Panc1 (cell line): Measurements from ENCODE around the gene LINGO1.

ENCODE experiments used
- CTCF ChIP-seq: fragments of 450-650 bp; IDR thresholded peaks from 2 replicates; pipeline ENCODE4 v1.5.1; 2017; ENCODE audit warnings: mild to moderate bottlenecking
- POLR2AphosphoS5 ChIP-seq: IDR thresholded peaks from 2 replicates; pipeline ENCODE4 v1.6.1; 2012; ENCODE audit warnings: mild to moderate bottlenecking, low read depth, low read length, moderate library complexity
- TCF7L2 ChIP-seq: IDR thresholded peaks from 2 replicates; pipeline ENCODE4 v1.6.1; 2011; ENCODE audit warnings: mild to moderate bottlenecking, low read depth, low read length, inconsistent platforms
- TF ChIP-seq, protein P1 (sequence below), 2 experiments: IDR thresholded peaks; 2 replicates each; pipeline ENCODE4 v1.6.1; 2011 to 2012; ENCODE audit warnings: low read depth in 2 of 2, control low read depth in 1 of 2, low read length in 1 of 2, mild to moderate bottlenecking in 1 of 2, moderate library complexity in 1 of 2; ENCODE audit not compliant: insufficient read depth in 1 of 2

DNA sequence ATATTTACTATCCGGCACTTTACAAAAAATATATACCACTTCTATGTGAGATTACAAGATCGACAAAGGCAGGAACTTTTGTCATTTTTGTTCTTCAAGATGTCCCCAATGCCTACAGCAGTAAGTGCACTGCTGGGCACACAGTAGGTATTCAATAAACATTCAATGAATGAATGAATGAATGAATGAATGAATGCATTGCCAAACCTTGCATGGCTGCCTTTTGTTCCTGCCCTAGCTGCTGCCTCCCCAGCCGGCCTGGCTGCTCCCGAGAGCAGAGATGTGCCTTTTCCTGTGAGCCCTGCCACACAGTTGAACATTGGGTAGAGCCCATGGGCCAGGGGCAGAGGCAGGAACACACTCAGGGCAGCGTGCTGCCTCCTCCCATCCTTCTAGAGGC lies 37.5 kb downstream of the LINGO1 start:
- no peak for TF ChIP-seq CTCF
- TF ChIP-seq POLR2AphosphoS5 = no peak
- TF ChIP-seq, protein P1, sequence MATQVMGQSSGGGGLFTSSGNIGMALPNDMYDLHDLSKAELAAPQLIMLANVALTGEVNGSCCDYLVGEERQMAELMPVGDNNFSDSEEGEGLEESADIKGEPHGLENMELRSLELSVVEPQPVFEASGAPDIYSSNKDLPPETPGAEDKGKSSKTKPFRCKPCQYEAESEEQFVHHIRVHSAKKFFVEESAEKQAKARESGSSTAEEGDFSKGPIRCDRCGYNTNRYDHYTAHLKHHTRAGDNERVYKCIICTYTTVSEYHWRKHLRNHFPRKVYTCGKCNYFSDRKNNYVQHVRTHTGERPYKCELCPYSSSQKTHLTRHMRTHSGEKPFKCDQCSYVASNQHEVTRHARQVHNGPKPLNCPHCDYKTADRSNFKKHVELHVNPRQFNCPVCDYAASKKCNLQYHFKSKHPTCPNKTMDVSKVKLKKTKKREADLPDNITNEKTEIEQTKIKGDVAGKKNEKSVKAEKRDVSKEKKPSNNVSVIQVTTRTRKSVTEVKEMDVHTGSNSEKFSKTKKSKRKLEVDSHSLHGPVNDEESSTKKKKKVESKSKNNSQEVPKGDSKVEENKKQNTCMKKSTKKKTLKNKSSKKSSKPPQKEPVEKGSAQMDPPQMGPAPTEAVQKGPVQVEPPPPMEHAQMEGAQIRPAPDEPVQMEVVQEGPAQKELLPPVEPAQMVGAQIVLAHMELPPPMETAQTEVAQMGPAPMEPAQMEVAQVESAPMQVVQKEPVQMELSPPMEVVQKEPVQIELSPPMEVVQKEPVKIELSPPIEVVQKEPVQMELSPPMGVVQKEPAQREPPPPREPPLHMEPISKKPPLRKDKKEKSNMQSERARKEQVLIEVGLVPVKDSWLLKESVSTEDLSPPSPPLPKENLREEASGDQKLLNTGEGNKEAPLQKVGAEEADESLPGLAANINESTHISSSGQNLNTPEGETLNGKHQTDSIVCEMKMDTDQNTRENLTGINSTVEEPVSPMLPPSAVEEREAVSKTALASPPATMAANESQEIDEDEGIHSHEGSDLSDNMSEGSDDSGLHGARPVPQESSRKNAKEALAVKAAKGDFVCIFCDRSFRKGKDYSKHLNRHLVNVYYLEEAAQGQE (IDR thresholded peaks at IDR 0.05; ENCODE audit: insufficient read depth in 1 of 2, low read depth in 2 of 2, low read length in 1 of 2) = no peak
- TF ChIP-seq TCF7L2 = no peak
